OCI-LY7 (cell line): Measurements from ENCODE around the gene EPHB1.

Source experiments
- EZH2phosphoT487 ChIP-seq: fragments of 200-600 bp; sonication (generic); IDR thresholded peaks from 2 replicates; pipeline ENCODE4 v1.6.1; 2018; ENCODE audit warnings: low read depth, borderline replicate concordance, mild to moderate bottlenecking, mixed run types, antibody characterized with exemption, low read length, moderate library complexity, mixed read lengths
- TF ChIP-seq, protein P1 (sequence below): fragments of 200-600 bp; sonication (generic); conservative IDR thresholded peaks from 2 replicates; pipeline ENCODE4 v1.5.1; 2014; ENCODE audit warnings: mild to moderate bottlenecking, antibody characterized with exemption, low read length, moderate library complexity, mixed read lengths

- TF ChIP-seq, protein P1, sequence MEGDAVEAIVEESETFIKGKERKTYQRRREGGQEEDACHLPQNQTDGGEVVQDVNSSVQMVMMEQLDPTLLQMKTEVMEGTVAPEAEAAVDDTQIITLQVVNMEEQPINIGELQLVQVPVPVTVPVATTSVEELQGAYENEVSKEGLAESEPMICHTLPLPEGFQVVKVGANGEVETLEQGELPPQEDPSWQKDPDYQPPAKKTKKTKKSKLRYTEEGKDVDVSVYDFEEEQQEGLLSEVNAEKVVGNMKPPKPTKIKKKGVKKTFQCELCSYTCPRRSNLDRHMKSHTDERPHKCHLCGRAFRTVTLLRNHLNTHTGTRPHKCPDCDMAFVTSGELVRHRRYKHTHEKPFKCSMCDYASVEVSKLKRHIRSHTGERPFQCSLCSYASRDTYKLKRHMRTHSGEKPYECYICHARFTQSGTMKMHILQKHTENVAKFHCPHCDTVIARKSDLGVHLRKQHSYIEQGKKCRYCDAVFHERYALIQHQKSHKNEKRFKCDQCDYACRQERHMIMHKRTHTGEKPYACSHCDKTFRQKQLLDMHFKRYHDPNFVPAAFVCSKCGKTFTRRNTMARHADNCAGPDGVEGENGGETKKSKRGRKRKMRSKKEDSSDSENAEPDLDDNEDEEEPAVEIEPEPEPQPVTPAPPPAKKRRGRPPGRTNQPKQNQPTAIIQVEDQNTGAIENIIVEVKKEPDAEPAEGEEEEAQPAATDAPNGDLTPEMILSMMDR: no peak
- TF ChIP-seq EZH2phosphoT487: no peak
These were observed 25.7 kb upstream of the EPHB1 start for GRCh38 chr3:134769287-134769868.
